GM19035 (cell line): ENCODE data around the gene BICC1.

Experiments
- ATAC-seq: cut with Tn5 transposase; IDR thresholded peaks from one replicate; pipeline ENCODE4 v1.9.1; 2021; ENCODE audit not compliant: unreplicated experiment

Gene BICC1

DNA sequence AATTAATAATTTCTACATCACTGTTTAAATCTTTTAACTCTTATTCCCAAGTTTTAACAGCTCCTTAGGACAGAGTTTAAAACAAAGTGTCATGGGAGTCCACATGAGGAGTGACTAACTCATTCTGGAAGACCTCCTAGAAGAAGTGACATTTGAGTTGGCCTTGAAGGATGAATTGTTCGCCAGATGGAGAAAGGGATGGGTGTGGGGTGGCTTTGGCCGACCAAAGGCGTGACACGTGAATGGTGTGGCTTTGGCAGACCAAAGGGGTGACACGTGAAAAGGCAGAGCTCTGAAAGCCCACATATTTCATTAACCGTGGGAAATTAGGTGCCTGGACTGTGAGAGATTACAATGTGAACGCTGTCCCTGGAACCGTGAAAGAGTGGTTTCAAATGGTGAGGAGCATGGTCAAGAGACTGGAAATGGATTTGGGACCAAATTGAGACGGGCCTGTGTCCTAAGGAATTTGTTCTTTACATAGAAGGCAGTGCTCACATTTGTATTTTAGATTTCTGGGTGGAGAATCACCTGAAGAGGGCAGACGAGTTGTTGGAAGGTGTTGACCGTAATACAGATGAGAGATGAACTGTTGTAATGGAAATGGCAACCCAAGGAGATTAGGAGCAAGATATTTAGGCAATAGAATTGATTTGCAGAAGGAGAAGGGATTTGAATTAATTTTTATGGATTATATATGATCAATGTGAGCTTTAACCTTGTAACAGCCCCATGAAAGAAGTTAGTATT lies 228.1 kb downstream of the BICC1 start:
- ATAC-seq, result no peak

DNA sequence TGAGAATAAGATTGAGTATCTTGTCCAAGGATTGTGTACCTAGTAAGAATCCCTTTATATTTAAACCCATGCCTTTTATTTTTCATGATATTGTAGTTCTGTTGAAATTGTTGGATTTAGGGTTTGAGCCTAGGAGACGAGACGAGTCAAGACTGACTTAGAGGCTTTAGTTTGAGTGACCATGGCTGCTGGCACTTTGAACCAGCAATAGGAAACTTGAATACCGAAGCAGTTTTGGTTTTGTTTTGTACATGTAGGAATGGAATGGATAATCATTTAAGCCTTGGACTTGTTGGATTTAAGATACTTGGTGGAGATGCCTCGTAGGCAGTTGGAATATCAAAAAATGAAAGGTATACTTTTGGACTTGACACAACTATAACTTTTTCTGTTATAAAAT lies 229.0 kb downstream of the BICC1 start:
- no peak for ATAC-seq

DNA sequence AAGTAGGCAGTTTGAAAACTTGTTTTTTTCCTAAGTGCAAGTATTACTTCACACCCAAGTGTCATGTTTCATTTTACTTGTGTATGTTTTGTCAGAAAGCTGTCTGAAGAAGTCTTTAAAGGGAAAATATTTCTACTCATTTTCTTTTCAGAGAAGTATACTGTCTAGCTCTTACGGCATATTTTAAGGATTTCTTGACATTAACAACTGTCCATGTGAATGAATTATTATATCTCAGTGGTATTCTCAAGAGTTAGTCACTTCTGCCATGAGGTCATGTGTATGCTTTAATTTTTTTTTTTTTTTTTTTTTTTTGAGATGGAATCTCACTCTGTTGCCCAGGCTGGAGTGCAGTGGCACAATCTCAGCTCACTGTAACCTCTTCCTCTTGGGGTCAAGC lies 229.5 kb downstream of the BICC1 start:
- ATAC-seq, result no peak

DNA sequence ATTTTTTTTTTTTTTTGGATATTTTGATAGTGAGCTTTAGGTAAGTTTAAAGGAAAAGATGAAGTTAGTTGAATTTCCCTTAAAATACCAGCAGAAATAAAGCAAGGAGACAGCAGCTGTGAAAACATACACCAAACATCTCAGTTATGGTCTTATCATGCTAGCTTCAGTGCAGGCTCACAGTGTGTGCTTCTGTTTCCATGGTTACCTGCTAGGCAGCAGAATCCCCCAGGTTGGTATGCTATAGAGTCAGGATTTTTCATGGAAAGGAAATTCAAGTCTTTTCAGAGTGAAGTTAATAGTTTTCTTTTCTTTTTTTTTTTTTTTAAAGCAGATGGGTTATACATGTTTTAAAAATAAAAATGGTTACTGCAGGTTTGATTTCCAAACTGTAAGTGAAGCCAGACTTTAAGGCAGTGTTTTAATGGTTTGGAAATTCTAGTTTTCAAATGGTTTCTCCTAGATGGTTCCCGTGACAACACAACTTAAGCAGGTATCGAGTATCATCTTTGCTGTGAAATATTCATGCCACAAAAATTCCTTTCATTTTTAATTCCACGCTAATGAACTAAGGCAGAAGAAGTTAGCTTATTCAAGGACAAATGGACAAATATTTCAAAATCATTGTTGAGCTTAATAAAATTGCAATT lies 230.9 kb downstream of the BICC1 start:
- ATAC-seq, result no peak

DNA sequence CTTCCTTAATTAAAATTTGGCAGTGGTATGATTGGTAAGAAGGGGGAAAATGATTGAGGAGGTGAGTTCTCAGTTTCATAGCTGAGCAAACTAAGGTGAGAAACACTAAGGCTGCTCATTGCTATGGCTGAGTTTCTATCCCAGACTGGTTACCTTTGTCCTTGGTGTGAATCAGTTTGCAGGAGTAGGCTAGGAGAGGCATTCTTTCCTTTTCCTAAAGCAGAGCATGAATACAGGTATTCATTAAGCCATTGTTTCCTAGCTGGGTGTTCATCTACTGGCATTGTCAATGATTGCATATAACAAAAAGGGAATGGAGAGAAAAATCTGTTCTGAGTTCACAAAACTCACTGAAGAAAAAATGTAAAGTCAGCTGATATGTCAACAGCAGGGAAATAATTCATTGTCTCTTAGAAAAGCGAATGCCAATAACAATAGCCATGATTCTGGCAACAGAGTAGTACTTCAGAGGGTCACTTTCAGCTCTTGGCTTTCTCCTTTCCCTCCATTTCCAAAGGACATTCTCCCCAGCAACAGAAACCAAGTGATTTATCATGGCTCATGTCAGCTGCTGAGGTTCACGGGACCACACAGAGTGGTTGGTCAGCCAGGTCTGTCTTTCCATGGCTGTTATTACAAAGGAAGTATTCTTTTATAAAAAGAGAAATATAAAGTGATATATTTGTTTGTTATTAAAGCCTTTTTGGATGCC lies 234.0 kb downstream of the BICC1 start:
- no peak for ATAC-seq

DNA sequence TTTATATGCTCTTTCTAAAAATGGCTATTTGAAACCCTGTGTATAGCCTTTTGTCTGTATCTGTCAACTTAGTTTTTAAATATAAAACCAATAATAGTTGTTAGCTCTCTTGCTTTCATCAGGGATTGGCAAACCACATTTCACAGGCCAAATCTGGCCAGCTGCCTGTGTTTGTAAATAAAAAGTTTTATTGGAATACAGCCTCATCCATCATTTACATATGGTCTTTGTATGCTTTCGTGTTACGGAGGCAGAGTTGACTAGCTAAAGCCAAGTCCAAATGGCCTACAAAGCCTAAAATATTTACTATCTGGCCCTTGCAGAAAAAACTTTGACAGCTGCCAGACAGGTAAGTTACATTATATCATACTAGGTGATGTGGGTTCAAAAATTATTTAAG lies 235.0 kb downstream of the BICC1 start:
- ATAC-seq, result no peak

DNA sequence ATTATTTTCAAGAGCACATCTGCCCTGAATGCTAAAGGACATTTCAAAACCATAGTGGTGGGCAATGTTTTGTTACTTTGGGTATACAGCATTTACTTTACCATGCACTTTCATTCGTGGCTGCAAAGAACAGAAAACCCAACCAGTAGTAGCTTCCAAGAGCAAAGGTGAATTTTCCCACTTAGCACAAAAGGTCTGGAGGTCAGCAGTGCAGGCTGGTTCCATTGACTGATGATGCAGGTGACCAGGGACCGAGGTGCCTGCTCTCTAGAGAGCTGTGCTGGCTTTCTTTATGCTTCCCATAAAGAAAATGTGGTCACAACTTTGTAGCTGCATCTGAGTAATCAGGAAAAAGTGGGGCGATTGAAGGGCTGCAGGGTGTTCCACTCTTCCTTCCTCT lies 240.0 kb downstream of the BICC1 start:
- no peak for ATAC-seq

DNA sequence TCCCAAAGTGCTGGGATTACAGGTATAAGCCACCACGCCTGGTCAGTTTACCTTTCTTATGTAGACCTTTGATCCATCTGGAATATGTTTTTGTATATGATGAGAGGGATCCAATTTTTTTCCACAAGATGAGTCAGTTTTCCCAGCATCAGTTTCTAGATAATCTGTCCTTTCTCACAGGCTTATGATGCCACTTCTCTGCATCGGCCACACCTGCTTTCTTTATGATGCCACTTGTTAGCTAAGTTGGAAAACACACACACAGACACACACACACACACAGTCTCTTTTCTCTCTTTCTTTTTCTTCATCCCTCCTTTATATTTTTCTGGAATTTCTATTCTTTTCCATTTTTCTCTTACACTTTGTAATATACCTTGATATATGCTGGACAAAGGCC lies 240.8 kb downstream of the BICC1 start:
- no peak for ATAC-seq

DNA sequence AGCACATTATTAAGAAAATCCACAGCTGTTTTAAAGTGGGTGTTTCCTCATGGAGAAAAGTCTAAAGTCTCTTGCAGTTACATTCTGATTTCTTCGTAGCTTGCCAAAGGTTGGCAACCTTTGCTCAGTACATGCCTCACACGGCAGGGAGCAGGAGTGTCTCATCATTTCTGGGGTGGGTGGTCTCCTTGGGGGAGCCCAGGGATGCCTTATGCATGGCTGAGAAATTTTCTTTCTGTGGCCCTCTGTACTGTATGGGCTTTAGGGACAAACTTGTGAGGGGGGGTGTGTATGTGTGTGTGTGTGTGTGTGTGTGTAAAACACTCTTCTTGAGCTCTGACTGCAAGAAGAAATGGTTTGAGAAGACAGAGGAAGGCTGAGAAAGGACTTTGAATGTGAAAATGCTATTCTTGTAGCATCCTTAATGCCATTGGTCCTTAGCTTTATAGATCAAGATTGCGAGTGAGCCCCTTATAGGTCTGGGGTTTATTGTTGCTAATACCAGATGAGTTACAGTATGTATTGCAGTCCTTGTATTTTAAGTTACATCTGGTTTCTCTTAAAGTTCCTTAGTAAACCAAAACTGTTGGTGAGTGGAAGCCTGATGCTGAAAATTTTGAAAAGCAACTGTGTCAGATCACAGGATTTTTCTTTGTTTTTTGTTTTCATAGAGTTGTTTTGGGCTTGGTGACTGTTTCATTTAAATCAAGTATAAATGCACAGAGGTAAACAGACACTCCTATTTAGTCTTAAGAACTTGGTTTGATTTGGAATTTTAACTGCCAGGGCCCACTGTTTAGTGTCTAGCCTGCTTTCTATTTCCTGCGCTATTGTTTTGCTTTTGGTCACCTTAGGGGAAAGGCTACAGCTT lies 242.0 kb downstream of the BICC1 start:
- no peak for ATAC-seq

DNA sequence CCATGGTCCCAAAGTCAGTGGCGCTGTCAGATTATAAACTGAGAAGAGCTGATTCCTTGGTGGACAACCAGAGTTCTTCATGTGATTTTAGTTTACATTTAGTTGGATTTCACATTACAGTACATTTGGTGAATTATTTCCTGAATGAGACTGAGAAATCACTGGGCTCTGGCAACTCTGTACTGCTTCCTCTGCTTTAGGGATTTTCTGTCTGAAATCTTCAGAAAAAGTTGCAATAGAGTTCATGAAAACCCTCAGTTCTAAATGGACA lies 242.6 kb downstream of the BICC1 start:
- no peak for ATAC-seq

DNA sequence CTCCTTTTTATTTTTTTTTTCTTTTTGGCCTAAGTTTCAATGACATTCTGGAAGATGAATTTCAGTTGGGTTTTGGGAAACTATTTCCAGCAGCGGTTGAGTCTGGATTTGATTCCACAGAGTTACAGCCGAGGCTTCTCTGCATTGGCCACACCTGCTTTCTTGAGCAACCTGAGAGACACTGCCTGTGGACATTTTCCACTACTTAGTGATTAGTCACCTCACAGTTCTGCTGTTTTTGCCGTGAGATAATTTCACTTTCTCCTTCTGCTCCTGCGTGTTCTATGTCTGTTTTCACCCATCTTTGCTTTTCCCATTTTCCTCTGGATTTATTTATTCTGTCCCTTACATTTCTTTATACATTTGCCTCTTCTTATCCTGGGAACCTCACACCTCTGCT lies 243.0 kb downstream of the BICC1 start:
- no peak for ATAC-seq

DNA sequence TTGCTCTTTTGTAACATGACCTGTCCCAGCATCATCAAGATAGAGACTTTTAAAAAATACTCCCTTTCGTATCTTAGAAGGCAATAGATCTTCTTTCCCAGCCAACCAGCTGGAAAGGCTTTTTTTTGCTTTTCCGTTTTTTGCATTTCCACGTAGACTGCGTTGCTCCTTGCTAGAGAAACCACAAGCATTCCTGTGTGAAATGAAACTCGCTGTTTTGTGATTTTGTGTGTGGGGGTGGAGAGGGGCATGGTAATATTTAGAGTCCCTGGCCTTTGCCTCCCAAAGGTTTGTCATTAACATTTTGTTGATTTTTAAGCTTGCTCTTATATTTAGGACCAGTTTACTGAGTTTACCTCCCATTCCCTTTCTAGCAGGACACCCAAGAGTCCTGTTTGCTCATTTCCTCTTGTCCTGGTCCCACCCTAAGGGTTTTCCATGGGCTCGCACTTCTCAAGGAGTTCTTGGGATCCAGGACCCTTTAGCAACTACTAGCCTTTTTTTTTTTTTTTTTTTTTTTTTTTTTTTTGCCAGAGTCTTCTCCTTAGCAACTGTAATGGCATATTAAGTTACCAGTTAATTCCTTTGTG lies 243.6 kb downstream of the BICC1 start:
- ATAC-seq, result no peak

DNA sequence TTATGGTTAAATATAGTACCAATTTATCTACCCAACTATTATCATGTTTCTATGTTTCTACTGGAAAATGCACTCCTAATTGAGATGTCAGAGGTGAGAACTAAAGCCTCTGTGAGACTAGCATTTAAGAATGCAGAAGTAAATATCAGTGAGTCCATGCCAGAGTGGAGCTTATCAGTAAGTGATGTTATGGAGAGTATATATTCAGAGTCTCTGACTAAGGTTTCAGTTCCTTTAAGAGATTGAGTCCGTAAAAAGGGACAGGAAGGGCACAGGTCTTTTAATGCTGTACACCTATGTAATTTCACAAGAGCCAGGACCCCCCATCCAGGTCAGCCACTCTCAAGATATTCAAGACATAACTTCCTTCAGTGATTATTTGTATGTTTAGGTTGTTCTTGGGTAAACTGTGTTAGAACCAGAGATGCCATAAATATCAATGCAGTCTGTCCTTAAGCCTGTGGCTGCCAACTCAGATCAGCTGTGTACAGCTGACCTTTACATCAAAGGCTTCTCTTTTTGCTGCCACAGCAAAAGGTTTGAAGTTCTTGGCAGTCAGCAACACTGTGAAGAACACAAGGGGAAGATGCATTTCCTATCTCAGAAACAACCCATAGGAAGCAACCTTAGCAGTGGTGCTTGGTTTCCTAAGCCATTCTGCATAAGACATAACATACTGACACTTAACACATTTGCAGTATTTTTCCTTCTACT lies 244.8 kb downstream of the BICC1 start:
- ATAC-seq, result no peak

DNA sequence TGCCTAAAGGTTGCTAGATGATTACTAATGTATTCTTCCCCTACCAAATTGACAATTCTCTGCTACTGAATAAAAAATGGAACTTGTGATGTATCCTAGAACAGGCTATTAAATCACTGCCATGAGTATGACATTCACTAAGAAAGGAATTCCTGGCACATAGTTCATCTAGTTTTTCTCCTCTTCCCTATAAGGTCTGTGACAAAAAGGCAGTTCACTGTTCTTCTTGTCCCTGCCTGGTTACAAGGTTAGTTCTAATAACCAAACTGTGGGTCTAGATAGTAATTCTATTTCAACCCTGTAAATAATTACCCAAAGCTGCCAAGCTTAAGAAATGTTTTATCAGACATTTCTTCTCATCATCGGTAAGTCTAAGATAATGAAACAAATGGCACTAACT lies 245.6 kb downstream of the BICC1 start:
- no peak for ATAC-seq

DNA sequence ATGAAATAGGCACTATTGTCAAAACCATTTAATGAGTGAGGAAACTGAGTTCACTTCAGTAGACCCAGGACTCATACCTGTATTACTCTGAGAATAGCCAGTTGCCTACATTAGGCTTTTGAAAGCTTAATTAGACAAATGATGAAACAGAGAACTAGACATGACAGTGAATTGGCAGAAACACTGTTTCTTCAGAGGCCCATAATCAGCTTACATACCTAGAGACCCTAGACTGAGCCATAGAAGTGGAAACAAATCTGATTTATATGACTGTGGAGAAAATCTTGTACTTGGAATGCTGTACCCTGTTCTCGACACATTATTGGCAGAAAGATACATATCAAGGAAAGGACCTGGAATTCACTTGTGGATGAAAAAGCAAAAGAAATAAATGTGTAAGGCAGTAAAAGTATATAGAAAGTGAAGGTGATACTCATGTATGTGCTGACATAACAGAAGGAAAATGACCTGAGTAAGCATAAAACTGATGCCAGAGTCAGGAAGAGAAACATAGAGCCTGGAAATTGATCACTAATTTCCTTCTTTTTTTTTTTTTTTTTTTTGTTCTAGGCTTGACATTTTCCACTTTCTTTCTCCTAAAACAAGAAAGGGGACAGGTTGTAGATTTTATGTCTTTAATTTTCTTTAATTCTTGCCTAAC lies 251.5 kb downstream of the BICC1 start:
- no peak for ATAC-seq

DNA sequence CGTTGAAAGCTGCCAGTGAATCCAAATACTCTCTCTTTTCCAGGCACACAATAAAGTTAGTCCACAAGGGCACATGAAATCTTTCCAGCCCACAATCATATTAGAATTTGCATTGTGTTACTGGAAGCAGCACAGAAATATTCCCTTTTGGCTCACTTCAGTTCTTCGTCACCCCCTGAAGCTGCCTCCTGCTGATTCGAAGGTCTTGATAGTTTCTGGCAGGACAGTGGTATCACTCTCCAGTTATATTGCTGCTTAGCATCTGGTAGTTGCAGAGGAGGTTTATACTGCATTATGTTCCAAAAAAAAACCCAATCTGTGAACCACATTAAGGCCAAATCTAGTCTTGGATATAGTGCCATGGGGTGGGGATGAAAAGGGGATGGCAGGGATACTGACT lies 253.2 kb downstream of the BICC1 start:
- ATAC-seq, result no peak

DNA sequence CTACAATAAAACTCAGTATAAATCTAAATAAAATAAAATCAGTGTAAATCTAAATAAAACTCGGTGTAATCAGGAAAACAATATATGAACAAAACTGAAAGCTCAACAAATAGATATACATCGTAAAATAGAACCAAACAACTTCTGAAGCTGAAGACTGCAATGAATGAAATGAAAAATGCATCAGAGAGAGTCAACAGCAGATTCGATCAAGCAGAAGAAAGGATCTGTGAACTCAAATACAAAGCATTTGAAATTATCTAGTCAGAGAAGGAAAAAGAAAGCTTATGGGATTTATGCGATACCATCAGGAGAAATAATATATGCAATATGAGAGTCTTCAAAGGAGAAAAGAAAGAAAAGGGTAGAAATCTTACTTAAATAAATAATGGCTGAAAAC lies 255.0 kb downstream of the BICC1 start:
- no peak for ATAC-seq

DNA sequence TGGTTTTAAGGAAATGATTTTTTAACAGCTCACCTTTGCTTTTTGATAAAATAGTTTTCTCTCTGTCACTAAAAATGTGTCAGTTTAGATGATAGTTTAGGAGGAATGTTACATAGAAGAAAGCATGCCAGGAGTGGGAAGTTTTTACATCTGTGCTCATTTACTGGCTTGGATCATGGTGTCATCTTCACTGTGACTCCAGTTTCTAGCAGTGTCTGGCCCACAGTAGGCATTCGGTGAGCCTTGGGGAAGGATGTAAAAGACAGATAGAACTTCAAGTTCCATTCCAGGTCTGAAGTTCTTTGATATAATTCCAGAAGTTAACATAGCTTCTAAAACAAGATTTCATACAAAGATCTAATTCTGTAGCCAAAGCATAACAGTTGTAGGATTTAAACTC lies 259.2 kb downstream of the BICC1 start:
- no peak for ATAC-seq

DNA sequence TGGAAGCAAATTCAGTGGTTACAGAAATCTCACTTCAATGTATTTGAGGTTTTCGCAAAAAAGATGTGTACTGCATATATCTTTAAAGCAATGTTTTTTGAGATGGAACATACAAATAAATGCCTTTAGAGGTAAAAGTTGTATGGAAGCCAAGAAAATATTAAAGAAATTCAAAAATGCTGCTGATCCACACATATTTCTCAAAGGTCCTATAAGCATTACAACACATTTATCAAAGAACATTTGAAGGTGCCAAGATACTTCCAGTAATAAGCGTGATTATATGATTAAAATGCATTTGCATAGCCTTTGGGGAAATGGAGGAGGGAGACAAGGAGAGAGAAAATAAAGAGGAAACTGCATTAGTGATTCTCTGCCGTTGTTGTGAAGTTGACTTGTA lies 260.1 kb downstream of the BICC1 start:
- no peak for ATAC-seq

DNA sequence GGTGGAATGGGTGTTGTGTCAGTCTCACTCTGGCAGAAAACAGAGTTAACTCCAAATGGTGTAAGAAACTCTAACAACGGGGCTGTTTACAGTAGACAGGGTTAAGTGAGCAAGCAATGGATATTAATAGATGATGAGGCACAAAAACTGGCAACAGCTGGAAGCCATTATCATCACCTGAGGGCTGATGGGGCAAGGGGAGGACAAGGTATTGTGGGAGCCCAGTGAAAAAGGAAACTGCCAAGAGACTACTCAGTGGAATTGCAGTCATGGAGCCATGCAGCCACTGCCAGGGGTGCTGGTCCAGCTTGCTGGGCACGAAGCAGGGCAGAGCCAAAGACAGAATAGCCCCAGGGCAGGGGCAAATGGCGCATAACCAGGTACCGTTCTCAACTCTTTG lies 260.7 kb downstream of the BICC1 start:
- no peak for ATAC-seq
